Measurements from ENCODE around the gene NUP205. TPM values are rescaled to one million over a fixed set of nuclear protein-coding genes. Genes with fewer than 3 reads are reported as not detected.
"Not testable (repeated sequence)": the region's sequence is repeated elsewhere in the genome, so short reads cannot be mapped to it uniquely, and the experiment has no call there.

NUP205 gene
- total RNA-seq, 2 experiments from 2014 or later = 150 to 165 TPM

- Mint-ChIP-seq H3K27ac (no peak overlapping the region), H3K27me3 (no peaks in the 10 kb centered on the region), H3K36me3 (ENCODE audit: low read depth) (peaks cover 51% of the 10 kb centered on the region), H3K4me1 (no peaks in the 10 kb centered on the region), H3K4me3 (no peak overlapping the region), H3K9me3 (ENCODE audit: low read depth) (no peaks in the 10 kb centered on the region)
- intact Hi-C loops (cut with DNase I, micrococcal nuclease) = loop anchor here in 1 of 2 experiments (2.0 kb wide), 1 partner anchor 20 kb away; no protein-coding TSS in a partner anchor
- ChIA-PET POLR2A (no interaction called here), CTCF (interaction anchor here (0.6 to 2.5 kb wide), 13 partner anchors 10 to 346 kb away, joined by 3 to 19 read pairs (median 4); no protein-coding TSS in a partner anchor)
- peak; percentile 32 for DNase-seq
- no peak for ATAC-seq
Observed at GRCh38 chr7:135620980-135621850, 63.5 kb downstream of the NUP205 start.

GRCh38 chr7:135634191-135634878, 76.6 kb downstream of the NUP205 start:
- no peaks in the 10 kb centered on the region for H3K27me3 Mint-ChIP-seq
- peaks cover 65% of the 10 kb centered on the region for H3K36me3 Mint-ChIP-seq (ENCODE audit: low read depth)
- H3K27ac Mint-ChIP-seq = no peak overlapping the region
- intact Hi-C loops (cut with DNase I, micrococcal nuclease) = no loop called here
- DNase-seq = no peak
- H3K4me1 Mint-ChIP-seq = no peaks in the 10 kb centered on the region
- no peak overlapping the region for H3K4me3 Mint-ChIP-seq
- ChIA-PET POLR2A (no interaction called here), CTCF (interaction anchor here (2.2 to 3.8 kb wide), 2 partner anchors 11 to 13 kb away, joined by 6 to 16 read pairs; no protein-coding TSS in a partner anchor)
- ATAC-seq = no peak
- no peaks in the 10 kb centered on the region for H3K9me3 Mint-ChIP-seq (ENCODE audit: low read depth)

- not testable (repeated sequence) for DNase-seq, H3K27ac Mint-ChIP-seq
- H3K36me3 Mint-ChIP-seq (ENCODE audit: low read depth) = peaks cover 56% of the 10 kb centered on the region
Observed at GRCh38 chr7:135639690-135640089, 82.0 kb downstream of the NUP205 start.

GRCh38 chr7:135644154-135644553, 86.4 kb downstream of the NUP205 start:
- Mint-ChIP-seq H3K27ac (peak overlapping the region; percentile 66), H3K9me3 (ENCODE audit: low read depth) (no peaks in the 10 kb centered on the region), H3K4me1 (no peaks in the 10 kb centered on the region), H3K36me3 (ENCODE audit: low read depth) (peaks cover 45% of the 10 kb centered on the region), H3K27me3 (no peaks in the 10 kb centered on the region), H3K4me3 (no peak overlapping the region)
- intact Hi-C loops (cut with DNase I, micrococcal nuclease) = loop anchor here in 1 of 2 experiments (2.0 kb wide), 1 partner anchor 131 kb away; no protein-coding TSS in a partner anchor
- ChIA-PET POLR2A (no interaction called here), CTCF (interaction anchor here (0.6 to 5.0 kb wide), 21 partner anchors 8 to 927 kb away, joined by 3 to 37 read pairs (median 4); no protein-coding TSS in a partner anchor)
- no peak for ATAC-seq
- DNase-seq = no peak

More at GRCh38 chr7:135639690-135640089, 82.0 kb downstream of the NUP205 start:
- CTCF ChIA-PET; intact Hi-C loops (cut with DNase I, micrococcal nuclease); ATAC-seq; H3K27me3 Mint-ChIP-seq; H3K9me3 Mint-ChIP-seq (ENCODE audit: low read depth); H3K4me3 Mint-ChIP-seq; POLR2A ChIA-PET; H3K4me1 Mint-ChIP-seq: not testable (repeated sequence)

GRCh38 chr7:135644729-135645128, 87.0 kb downstream of the NUP205 start:
- intact Hi-C loops (cut with DNase I, micrococcal nuclease) = loop anchor here (1.0 to 2.0 kb wide), 4 partner anchors 132 to 370 kb away; no protein-coding TSS in a partner anchor
- peaks cover 45% of the 10 kb centered on the region for H3K36me3 Mint-ChIP-seq (ENCODE audit: low read depth)
- no peaks in the 10 kb centered on the region for H3K9me3 Mint-ChIP-seq (ENCODE audit: low read depth)
- H3K27me3 Mint-ChIP-seq = no peaks in the 10 kb centered on the region
- DNase-seq (no peak), ATAC-seq (no peak)
- H3K4me3 Mint-ChIP-seq = no peak overlapping the region
- POLR2A ChIA-PET = no interaction called here
- CTCF ChIA-PET = interaction anchor here (0.7 to 5.0 kb wide), 30 partner anchors 9 to 370 kb away, joined by 3 to 37 read pairs (median 4); no protein-coding TSS in a partner anchor
- no peak overlapping the region for H3K27ac Mint-ChIP-seq
- H3K4me1 Mint-ChIP-seq = no peaks in the 10 kb centered on the region

GRCh38 chr7:135645296-135645904, 87.7 kb downstream of the NUP205 start:
- no peaks in the 10 kb centered on the region for H3K27me3 Mint-ChIP-seq
- H3K4me3 Mint-ChIP-seq = no peak overlapping the region
- CTCF ChIA-PET = interaction anchor here (0.7 to 5.0 kb wide), 36 partner anchors 9 to 370 kb away, joined by 3 to 37 read pairs (median 4); no protein-coding TSS in a partner anchor
- intact Hi-C loops (cut with DNase I, micrococcal nuclease) = loop anchor here (1.0 to 2.0 kb wide), 4 partner anchors 133 to 371 kb away; no protein-coding TSS in a partner anchor
- H3K36me3 Mint-ChIP-seq (ENCODE audit: low read depth) = peaks cover 41% of the 10 kb centered on the region
- DNase-seq (no peak), ATAC-seq (peak; percentile 58)
- H3K4me1 Mint-ChIP-seq = no peaks in the 10 kb centered on the region
- POLR2A ChIA-PET = interaction anchor here (1.0 kb wide), 1 partner anchor 16 kb away, joined by 3 read pairs; the partner anchor contains the start of gene STMP1
- no peak overlapping the region for H3K27ac Mint-ChIP-seq
- H3K9me3 Mint-ChIP-seq (ENCODE audit: low read depth) = no peaks in the 10 kb centered on the region

- intact Hi-C loops (cut with DNase I, micrococcal nuclease) = no loop called here
- POLR2A ChIA-PET = no interaction called here
- ATAC-seq (no peak), DNase-seq (no peak)
- H3K4me1 Mint-ChIP-seq = no peaks in the 10 kb centered on the region
- H3K9me3 Mint-ChIP-seq (ENCODE audit: low read depth) = no peaks in the 10 kb centered on the region
- CTCF ChIA-PET = interaction anchor here (0.8 to 5.0 kb wide), 5 partner anchors 11 to 367 kb away, joined by 3 to 37 read pairs (median 6); partner anchors contain the start of gene STMP1
- H3K27ac Mint-ChIP-seq = peak overlapping the region; percentile 25
- peaks cover 29% of the 10 kb centered on the region for H3K36me3 Mint-ChIP-seq (ENCODE audit: low read depth)
- no peaks in the 10 kb centered on the region for H3K27me3 Mint-ChIP-seq
- H3K4me3 Mint-ChIP-seq = no peak overlapping the region
Observed at GRCh38 chr7:135647755-135648154, 90.0 kb downstream of the NUP205 start.

GRCh38 chr7:135648235-135648634, 90.5 kb downstream of the NUP205 start:
- no peak for DNase-seq

GRCh38 chr7:135650831-135651573, 93.3 kb downstream of the NUP205 start:
- Mint-ChIP-seq H3K9me3 (ENCODE audit: low read depth) (no peaks in the 10 kb centered on the region), H3K27ac (no peak overlapping the region), H3K4me1 (no peaks in the 10 kb centered on the region), H3K27me3 (no peaks in the 10 kb centered on the region), H3K36me3 (ENCODE audit: low read depth) (peaks cover 13% of the 10 kb centered on the region), H3K4me3 (no peak overlapping the region)
- DNase-seq (no peak), ATAC-seq (no peak)
- POLR2A ChIA-PET = no interaction called here
- CTCF ChIA-PET = interaction anchor here (0.7 kb wide), 1 partner anchor 1325 kb away, joined by 3 read pairs; no protein-coding TSS in a partner anchor
- intact Hi-C loops (cut with DNase I, micrococcal nuclease) = no loop called here

More at GRCh38 chr7:135648235-135648634, 90.5 kb downstream of the NUP205 start:
- ChIA-PET CTCF (interaction anchor here (0.9 to 3.5 kb wide), 3 partner anchors 11 to 21 kb away, joined by 3 to 13 read pairs (median 5); partner anchors contain the start of gene STMP1), POLR2A (no interaction called here)
- Mint-ChIP-seq H3K27ac (no peak overlapping the region), H3K9me3 (ENCODE audit: low read depth) (no peaks in the 10 kb centered on the region), H3K4me1 (no peaks in the 10 kb centered on the region), H3K36me3 (ENCODE audit: low read depth) (peaks cover 29% of the 10 kb centered on the region), H3K4me3 (no peak overlapping the region), H3K27me3 (no peaks in the 10 kb centered on the region)
- intact Hi-C loops (cut with DNase I, micrococcal nuclease) = no loop called here
- ATAC-seq = no peak

- ATAC-seq (no peak), DNase-seq (no peak)
- no peaks in the 10 kb centered on the region for H3K4me1 Mint-ChIP-seq
- no peak overlapping the region for H3K4me3 Mint-ChIP-seq
- H3K27me3 Mint-ChIP-seq = no peaks in the 10 kb centered on the region
- peaks cover 3% of the 10 kb centered on the region for H3K36me3 Mint-ChIP-seq (ENCODE audit: low read depth)
- intact Hi-C loops (cut with DNase I, micrococcal nuclease) = no loop called here
- H3K9me3 Mint-ChIP-seq (ENCODE audit: low read depth) = no peaks in the 10 kb centered on the region
- ChIA-PET CTCF (no interaction called here), POLR2A (no interaction called here)
- H3K27ac Mint-ChIP-seq = no peak overlapping the region
Observed at GRCh38 chr7:135653340-135654080, 95.8 kb downstream of the NUP205 start.

Data from activated CD4-positive, alpha-beta T cell treated with anti-CD3 and anti-CD28 coated beads for 36 hours (primary cell).